Activated CD8-positive, alpha-beta T cell treated with anti-CD3 and anti-CD28 coated beads, Interleukin-2, amount 10 ng/mL, durations not matched to agents 7 days and 5 days (primary cell): Measurements from ENCODE around the gene MYT1. TPM values are rescaled to one million over a fixed set of nuclear protein-coding genes. Genes with fewer than 3 reads are reported as not detected.

Experiments
- ATAC-seq: fragments of 150-1000 bp; cut with Tn5 transposase; one replicate; pipeline ENCODE4 v1.10.0; 2021; ENCODE audit warnings: moderate library complexity
- CTCF ChIA-PET: fragments of 350-600 bp; sonication (Branson Sonifier 250); formaldehyde crosslinking; loops from one replicate; lab custom pipeline; 2021; ENCODE audit warnings: antibody characterized with exemption; lab: Charles Lee
- POLR2A ChIA-PET: fragments of 350-600 bp; sonication (Branson Sonifier 250); formaldehyde crosslinking; loops from one replicate; lab custom pipeline; 2021; ENCODE audit warnings: antibody characterized with exemption; lab: Charles Lee
- DNase-seq: peaks from one replicate; pipeline ENCODE4 v3.0.0-alpha.2; 2020
- H3K27ac Mint-ChIP-seq: one replicate; pipeline ENCODE4 v1.8.0; 2021; ENCODE audit warnings: mild to moderate bottlenecking, mixed read lengths
- H3K27me3 Mint-ChIP-seq: one replicate; pipeline ENCODE4 v1.8.0; 2021; ENCODE audit warnings: low read depth, mixed read lengths
- H3K36me3 Mint-ChIP-seq: one replicate; pipeline ENCODE4 v1.8.0; 2021; ENCODE audit warnings: low read depth, mixed read lengths
- H3K4me1 Mint-ChIP-seq: one replicate; pipeline ENCODE4 v1.8.0; 2021; ENCODE audit warnings: low read depth, mixed read lengths
- H3K4me3 Mint-ChIP-seq: one replicate; pipeline ENCODE4 v1.8.0; 2021; ENCODE audit warnings: mild to moderate bottlenecking, mixed read lengths
- H3K9me3 Mint-ChIP-seq: one replicate; pipeline ENCODE4 v1.8.0; 2022; ENCODE audit warnings: mixed read lengths; ENCODE audit not compliant: insufficient read depth
- total RNA-seq, 2 experiments: library from RNA; stranded (reverse); gene quantifications; one replicate each; pipeline ENCODE4 v1.2.3, GENCODE V29; 2021

The MYT1 gene
- total RNA-seq, 2 experiments from 2014 or later = not detected

GRCh38 chr20:64142590-64142989, 21.7 kb upstream of the MYT1 start:
- Mint-ChIP-seq H3K4me3 (no peak overlapping the region), H3K27ac (no peak overlapping the region), H3K27me3 (no peaks in the 10 kb centered on the region), H3K36me3 (peaks cover 2% of the 10 kb centered on the region), H3K9me3 (no peaks in the 10 kb centered on the region), H3K4me1 (no peaks in the 10 kb centered on the region)
- POLR2A ChIA-PET = no interaction called here
- DNase-seq (no peak), ATAC-seq (no peak)
- CTCF ChIA-PET = interaction anchor here (0.7 kb wide), 1 partner anchor 59 kb away, joined by 3 read pairs; the partner anchor contains the start of gene LKAAEAR1

- Mint-ChIP-seq H3K4me3 (no peak overlapping the region), H3K27ac (peak overlapping the region; percentile 11), H3K4me1 (no peaks in the 10 kb centered on the region), H3K36me3 (peaks cover 2% of the 10 kb centered on the region), H3K9me3 (no peaks in the 10 kb centered on the region), H3K27me3 (no peaks in the 10 kb centered on the region)
- DNase-seq (no peak), ATAC-seq (no peak)
- POLR2A ChIA-PET = no interaction called here
- CTCF ChIA-PET = no interaction called here
Measured at GRCh38 chr20:64143018-64143801, 21.0 kb upstream of the MYT1 start.

- ChIA-PET CTCF (no interaction called here), POLR2A (no interaction called here)
- Mint-ChIP-seq H3K4me1 (no peaks in the 10 kb centered on the region), H3K27ac (no peak overlapping the region), H3K4me3 (no peak overlapping the region), H3K36me3 (peaks cover 2% of the 10 kb centered on the region), H3K27me3 (no peaks in the 10 kb centered on the region), H3K9me3 (no peaks in the 10 kb centered on the region)
- ATAC-seq = no peak
- DNase-seq = no peak
Measured at GRCh38 chr20:64144144-64144912, 19.9 kb upstream of the MYT1 start.

- DNase-seq (peak; percentile 28), ATAC-seq (no peak)
- no peaks in the 10 kb centered on the region for H3K27me3 Mint-ChIP-seq
- peaks cover 2% of the 10 kb centered on the region for H3K36me3 Mint-ChIP-seq
- no peak overlapping the region for H3K27ac Mint-ChIP-seq
- H3K4me3 Mint-ChIP-seq = no peak overlapping the region
- ChIA-PET POLR2A (no interaction called here), CTCF (no interaction called here)
- H3K4me1 Mint-ChIP-seq = no peaks in the 10 kb centered on the region
- H3K9me3 Mint-ChIP-seq = no peaks in the 10 kb centered on the region
Measured at GRCh38 chr20:64145458-64146300, 18.6 kb upstream of the MYT1 start.

- Mint-ChIP-seq H3K27me3 (no peaks in the 10 kb centered on the region), H3K36me3 (peaks cover 2% of the 10 kb centered on the region), H3K27ac (no peak overlapping the region), H3K4me1 (no peaks in the 10 kb centered on the region), H3K9me3 (no peaks in the 10 kb centered on the region), H3K4me3 (no peak overlapping the region)
- no peak for ATAC-seq
- DNase-seq = no peak
- POLR2A ChIA-PET = no interaction called here
- CTCF ChIA-PET = no interaction called here
Measured at GRCh38 chr20:64146301-64146935, 17.8 kb upstream of the MYT1 start.

- ChIA-PET CTCF (no interaction called here), POLR2A (no interaction called here)
- Mint-ChIP-seq H3K4me1 (no peaks in the 10 kb centered on the region), H3K4me3 (no peak overlapping the region), H3K36me3 (peaks cover 2% of the 10 kb centered on the region), H3K9me3 (no peaks in the 10 kb centered on the region), H3K27ac (no peak overlapping the region), H3K27me3 (no peaks in the 10 kb centered on the region)
- no peak for ATAC-seq
- DNase-seq = no peak
Measured at GRCh38 chr20:64146936-64147477, 17.2 kb upstream of the MYT1 start.

GRCh38 chr20:64148581-64148980, 15.7 kb upstream of the MYT1 start:
- no peak for ATAC-seq
- H3K27me3 Mint-ChIP-seq = no peaks in the 10 kb centered on the region
- H3K9me3 Mint-ChIP-seq = no peaks in the 10 kb centered on the region
- H3K4me3 Mint-ChIP-seq = no peak overlapping the region
- peaks cover 2% of the 10 kb centered on the region for H3K36me3 Mint-ChIP-seq
- ChIA-PET POLR2A (no interaction called here), CTCF (no interaction called here)
- H3K4me1 Mint-ChIP-seq = no peaks in the 10 kb centered on the region
- no peak for DNase-seq
- H3K27ac Mint-ChIP-seq = no peak overlapping the region

- no peak for ATAC-seq
- Mint-ChIP-seq H3K4me1 (no peaks in the 10 kb centered on the region), H3K36me3 (peaks cover 2% of the 10 kb centered on the region), H3K27me3 (no peaks in the 10 kb centered on the region), H3K27ac (no peak overlapping the region), H3K9me3 (no peaks in the 10 kb centered on the region), H3K4me3 (no peak overlapping the region)
- DNase-seq = no peak
- POLR2A ChIA-PET = no interaction called here
- CTCF ChIA-PET = no interaction called here
Measured at GRCh38 chr20:64149141-64149540, 15.1 kb upstream of the MYT1 start.

- ATAC-seq (no peak), DNase-seq (no peak)
- H3K36me3 Mint-ChIP-seq = peaks cover 2% of the 10 kb centered on the region
- H3K4me1 Mint-ChIP-seq = no peaks in the 10 kb centered on the region
- H3K9me3 Mint-ChIP-seq = no peaks in the 10 kb centered on the region
- no peaks in the 10 kb centered on the region for H3K27me3 Mint-ChIP-seq
- H3K27ac Mint-ChIP-seq = no peak overlapping the region
- POLR2A ChIA-PET = no interaction called here
- no peak overlapping the region for H3K4me3 Mint-ChIP-seq
- CTCF ChIA-PET = no interaction called here
Measured at GRCh38 chr20:64149809-64150560, 14.3 kb upstream of the MYT1 start.

- ATAC-seq = no peak
- CTCF ChIA-PET = no interaction called here
- H3K27ac Mint-ChIP-seq = peak overlapping the region; percentile 27
- H3K4me1 Mint-ChIP-seq = no peaks in the 10 kb centered on the region
- no peaks in the 10 kb centered on the region for H3K9me3 Mint-ChIP-seq
- POLR2A ChIA-PET = no interaction called here
- H3K4me3 Mint-ChIP-seq = no peak overlapping the region
- H3K36me3 Mint-ChIP-seq = no peaks in the 10 kb centered on the region
- H3K27me3 Mint-ChIP-seq = no peaks in the 10 kb centered on the region
- no peak for DNase-seq
Measured at GRCh38 chr20:64150756-64151632, 13.3 kb upstream of the MYT1 start.
